COR-L47 (cell line): ENCODE results near the gene GREB1L.

Experiments
- DNase-seq: peaks from one replicate; lab custom pipeline; 2025; lab: John Stamatoyannopoulos, UW

GREB1L gene

GRCh38 chr18:21449367-21450290, 207.6 kb downstream of the GREB1L start:
- no peak for DNase-seq

GRCh38 chr18:21450503-21450902, 208.5 kb downstream of the GREB1L start:
- no peak for DNase-seq

- DNase-seq, result no peak
Measured at GRCh38 chr18:21450913-21451312, 208.9 kb downstream of the GREB1L start.

- DNase-seq, result no peak
Measured at GRCh38 chr18:21451851-21452250, 209.8 kb downstream of the GREB1L start.

GRCh38 chr18:21452276-21452780, 210.3 kb downstream of the GREB1L start:
- no peak for DNase-seq

- peak; percentile 85 for DNase-seq
Measured at GRCh38 chr18:21452796-21453510, 210.9 kb downstream of the GREB1L start.

GRCh38 chr18:21453511-21453901, 211.5 kb downstream of the GREB1L start:
- no peak for DNase-seq

GRCh38 chr18:21454725-21455124, 212.7 kb downstream of the GREB1L start:
- no peak for DNase-seq

- no peak for DNase-seq
Measured at GRCh38 chr18:21456428-21457178, 214.6 kb downstream of the GREB1L start.

- no peak for DNase-seq
Measured at GRCh38 chr18:21457179-21457535, 215.1 kb downstream of the GREB1L start.

- DNase-seq, result no peak
Measured at GRCh38 chr18:21458310-21458709, 216.3 kb downstream of the GREB1L start.

- DNase-seq, result no peak
Measured at GRCh38 chr18:21458788-21459187, 216.8 kb downstream of the GREB1L start.

- DNase-seq, result no peak
Measured at GRCh38 chr18:21459706-21460286, 217.8 kb downstream of the GREB1L start.

GRCh38 chr18:21461460-21461859, 219.4 kb downstream of the GREB1L start:
- DNase-seq, result no peak

GRCh38 chr18:21463718-21464117, 221.7 kb downstream of the GREB1L start:
- DNase-seq, result no peak

GRCh38 chr18:21468514-21469164, 226.6 kb downstream of the GREB1L start:
- no peak for DNase-seq

- no peak for DNase-seq
Measured at GRCh38 chr18:21472741-21473140, 230.7 kb downstream of the GREB1L start.

- no peak for DNase-seq
Measured at GRCh38 chr18:21474621-21475020, 232.6 kb downstream of the GREB1L start.

- DNase-seq, result no peak
Measured at GRCh38 chr18:21479721-21480120, 237.7 kb downstream of the GREB1L start.

- no peak for DNase-seq
Measured at GRCh38 chr18:21481739-21482138, 239.7 kb downstream of the GREB1L start.

- DNase-seq, result no peak
Measured at GRCh38 chr18:21483051-21483450, 241.0 kb downstream of the GREB1L start.
